Panc1 (cell line): Measurements from ENCODE around the gene RRP1.

Experiments used
- POLR2AphosphoS5 ChIP-seq: IDR thresholded peaks from 2 replicates; pipeline ENCODE4 v1.6.1; 2012; ENCODE audit warnings: mild to moderate bottlenecking, low read depth, low read length, moderate library complexity
- TCF7L2 ChIP-seq: IDR thresholded peaks from 2 replicates; pipeline ENCODE4 v1.6.1; 2011; ENCODE audit warnings: mild to moderate bottlenecking, low read depth, low read length, inconsistent platforms
- TF ChIP-seq, protein P1 (sequence below): fragments of 450-650 bp; IDR thresholded peaks from 2 replicates; pipeline ENCODE4 v1.5.1; 2017; ENCODE audit warnings: mild to moderate bottlenecking
- TF ChIP-seq, protein P2 (sequence below), 2 experiments: IDR thresholded peaks; 2 replicates each; pipeline ENCODE4 v1.6.1; 2011 to 2012; ENCODE audit warnings: low read depth in 2 of 2, control low read depth in 1 of 2, low read length in 1 of 2, mild to moderate bottlenecking in 1 of 2, moderate library complexity in 1 of 2; ENCODE audit not compliant: insufficient read depth in 1 of 2

GRCh38 chr21:43758811-43759210, 30.6 kb upstream of the RRP1 start:
- TF ChIP-seq, protein P1, sequence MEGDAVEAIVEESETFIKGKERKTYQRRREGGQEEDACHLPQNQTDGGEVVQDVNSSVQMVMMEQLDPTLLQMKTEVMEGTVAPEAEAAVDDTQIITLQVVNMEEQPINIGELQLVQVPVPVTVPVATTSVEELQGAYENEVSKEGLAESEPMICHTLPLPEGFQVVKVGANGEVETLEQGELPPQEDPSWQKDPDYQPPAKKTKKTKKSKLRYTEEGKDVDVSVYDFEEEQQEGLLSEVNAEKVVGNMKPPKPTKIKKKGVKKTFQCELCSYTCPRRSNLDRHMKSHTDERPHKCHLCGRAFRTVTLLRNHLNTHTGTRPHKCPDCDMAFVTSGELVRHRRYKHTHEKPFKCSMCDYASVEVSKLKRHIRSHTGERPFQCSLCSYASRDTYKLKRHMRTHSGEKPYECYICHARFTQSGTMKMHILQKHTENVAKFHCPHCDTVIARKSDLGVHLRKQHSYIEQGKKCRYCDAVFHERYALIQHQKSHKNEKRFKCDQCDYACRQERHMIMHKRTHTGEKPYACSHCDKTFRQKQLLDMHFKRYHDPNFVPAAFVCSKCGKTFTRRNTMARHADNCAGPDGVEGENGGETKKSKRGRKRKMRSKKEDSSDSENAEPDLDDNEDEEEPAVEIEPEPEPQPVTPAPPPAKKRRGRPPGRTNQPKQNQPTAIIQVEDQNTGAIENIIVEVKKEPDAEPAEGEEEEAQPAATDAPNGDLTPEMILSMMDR = no peak
- TF ChIP-seq POLR2AphosphoS5 (no peak), TCF7L2 (no peak)
- TF ChIP-seq, protein P2, sequence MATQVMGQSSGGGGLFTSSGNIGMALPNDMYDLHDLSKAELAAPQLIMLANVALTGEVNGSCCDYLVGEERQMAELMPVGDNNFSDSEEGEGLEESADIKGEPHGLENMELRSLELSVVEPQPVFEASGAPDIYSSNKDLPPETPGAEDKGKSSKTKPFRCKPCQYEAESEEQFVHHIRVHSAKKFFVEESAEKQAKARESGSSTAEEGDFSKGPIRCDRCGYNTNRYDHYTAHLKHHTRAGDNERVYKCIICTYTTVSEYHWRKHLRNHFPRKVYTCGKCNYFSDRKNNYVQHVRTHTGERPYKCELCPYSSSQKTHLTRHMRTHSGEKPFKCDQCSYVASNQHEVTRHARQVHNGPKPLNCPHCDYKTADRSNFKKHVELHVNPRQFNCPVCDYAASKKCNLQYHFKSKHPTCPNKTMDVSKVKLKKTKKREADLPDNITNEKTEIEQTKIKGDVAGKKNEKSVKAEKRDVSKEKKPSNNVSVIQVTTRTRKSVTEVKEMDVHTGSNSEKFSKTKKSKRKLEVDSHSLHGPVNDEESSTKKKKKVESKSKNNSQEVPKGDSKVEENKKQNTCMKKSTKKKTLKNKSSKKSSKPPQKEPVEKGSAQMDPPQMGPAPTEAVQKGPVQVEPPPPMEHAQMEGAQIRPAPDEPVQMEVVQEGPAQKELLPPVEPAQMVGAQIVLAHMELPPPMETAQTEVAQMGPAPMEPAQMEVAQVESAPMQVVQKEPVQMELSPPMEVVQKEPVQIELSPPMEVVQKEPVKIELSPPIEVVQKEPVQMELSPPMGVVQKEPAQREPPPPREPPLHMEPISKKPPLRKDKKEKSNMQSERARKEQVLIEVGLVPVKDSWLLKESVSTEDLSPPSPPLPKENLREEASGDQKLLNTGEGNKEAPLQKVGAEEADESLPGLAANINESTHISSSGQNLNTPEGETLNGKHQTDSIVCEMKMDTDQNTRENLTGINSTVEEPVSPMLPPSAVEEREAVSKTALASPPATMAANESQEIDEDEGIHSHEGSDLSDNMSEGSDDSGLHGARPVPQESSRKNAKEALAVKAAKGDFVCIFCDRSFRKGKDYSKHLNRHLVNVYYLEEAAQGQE (IDR thresholded peaks at IDR 0.05; ENCODE audit: insufficient read depth in 1 of 2, low read depth in 2 of 2, low read length in 1 of 2) = no peak
